ENCODE measurements around the gene ADIPOR2. TPM values are rescaled to one million over a fixed set of nuclear protein-coding genes. Genes with fewer than 3 reads are reported as not detected.

ADIPOR2 gene
- total and polyA plus RNA-seq, 3 donors from 2014 or later, result 70.6 to 78.3 (median 75.1) TPM

GRCh38 chr12:1823237-1823636 is 132.4 kb downstream of the ADIPOR2 start:
- no peaks in the 10 kb centered on the region for H3K9me3 ChIP-seq
- peaks cover 9% of the 10 kb centered on the region for H3K4me1 ChIP-seq
- H3K4me3 ChIP-seq, result no peak overlapping the region
- no peak for DNase-seq
- no peaks in the 10 kb centered on the region for H3K27me3 ChIP-seq
- no peaks in the 10 kb centered on the region for H3K36me3 ChIP-seq (ENCODE audit: low read depth, missing control alignments)
- WGBS, 2 donors, result 91 to 94% methylated on average over 10 of the region's 10 CpGs
- no peak overlapping the region for H3K27ac ChIP-seq
- TF ChIP-seq POLR2A (IDR thresholded peaks at IDR 0.05) (no peak), CTCF (IDR thresholded peaks at IDR 0.05) (no peak)
- intact Hi-C loops (cut with DNase I; ENCODE audit: low total_unique reads), result no loop called here

GRCh38 chr12:1825382-1826102 is 134.7 kb downstream of the ADIPOR2 start:
- TF ChIP-seq CTCF (IDR thresholded peaks at IDR 0.05) (no peak), POLR2A (IDR thresholded peaks at IDR 0.05) (no peak)
- no peaks in the 10 kb centered on the region for H3K36me3 ChIP-seq (ENCODE audit: low read depth, missing control alignments)
- peaks cover under 1% of the 10 kb centered on the region for H3K4me1 ChIP-seq
- no peak overlapping the region for H3K4me3 ChIP-seq
- H3K27me3 ChIP-seq, result no peaks in the 10 kb centered on the region
- H3K9me3 ChIP-seq, result no peaks in the 10 kb centered on the region
- 68 to 69% methylated on average over 10 to 14 of the region's 14 CpGs for WGBS, 2 donors
- intact Hi-C loops (cut with DNase I; ENCODE audit: low total_unique reads), result no loop called here
- no peak overlapping the region for H3K27ac ChIP-seq
- no peak for DNase-seq

- Histone ChIP-seq H3K4me3 (no peak overlapping the region), H3K36me3 (ENCODE audit: low read depth, missing control alignments) (no peaks in the 10 kb centered on the region), H3K9me3 (no peaks in the 10 kb centered on the region), H3K27me3 (no peaks in the 10 kb centered on the region), H3K27ac (no peak overlapping the region), H3K4me1 (no peaks in the 10 kb centered on the region)
- intact Hi-C loops (cut with DNase I; ENCODE audit: low total_unique reads), result no loop called here
- WGBS, 2 donors, result 73% methylated on average over 15 of the region's 15 CpGs; no CpG with 5 or more reads in 1 of the 2 donors
- TF ChIP-seq CTCF (IDR thresholded peaks at IDR 0.05) (no peak), POLR2A (IDR thresholded peaks at IDR 0.05) (no peak)
- DNase-seq, result no peak
Measured at GRCh38 chr12:1826401-1826800, 135.5 kb downstream of the ADIPOR2 start.

GRCh38 chr12:1826867-1827705 is 136.2 kb downstream of the ADIPOR2 start:
- Histone ChIP-seq H3K4me3 (no peak overlapping the region), H3K36me3 (ENCODE audit: low read depth, missing control alignments) (no peaks in the 10 kb centered on the region), H3K27me3 (no peaks in the 10 kb centered on the region), H3K4me1 (no peaks in the 10 kb centered on the region), H3K9me3 (no peaks in the 10 kb centered on the region), H3K27ac (no peak overlapping the region)
- intact Hi-C loops (cut with DNase I; ENCODE audit: low total_unique reads), result no loop called here
- TF ChIP-seq CTCF (IDR thresholded peaks at IDR 0.05), result no peak
- TF ChIP-seq POLR2A (IDR thresholded peaks at IDR 0.05), result no peak
- 60 to 77% methylated on average over 21 to 25 of the region's 25 CpGs for WGBS, 2 donors
- DNase-seq, result no peak

Measured in testis (tissue), 3 donors.